GM18498 (cell line): Measurements from ENCODE around the gene FGGY.
"Not testable (repeated sequence)": the region's sequence is repeated elsewhere in the genome, so short reads cannot be mapped to it uniquely, and the experiment has no call there.

ENCODE experiments used
- ATAC-seq: cut with Tn5 transposase; IDR thresholded peaks from one replicate; pipeline ENCODE4 v1.9.1; 2021; ENCODE audit warnings: mild to moderate bottlenecking, moderate library complexity; ENCODE audit not compliant: unreplicated experiment

The FGGY gene

DNA sequence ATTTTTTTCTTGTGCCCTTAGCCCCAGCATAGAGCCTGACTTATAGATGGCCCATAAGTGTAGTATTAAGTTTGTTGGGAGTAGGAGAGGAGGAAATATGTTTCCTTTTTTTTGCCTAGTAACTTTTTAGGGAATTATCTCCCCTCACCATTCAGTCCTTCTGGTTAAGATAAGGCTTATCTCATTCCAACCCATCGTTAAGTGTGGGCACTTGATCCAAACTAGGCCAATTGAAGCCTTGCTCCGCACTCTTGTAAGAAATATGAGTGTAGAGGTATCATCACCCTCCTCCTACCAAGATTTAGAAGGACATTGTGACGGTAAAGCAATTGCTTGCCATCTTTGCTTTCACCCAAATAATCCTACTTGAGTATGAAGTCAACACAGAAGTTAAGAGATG lies 8.8 kb upstream of the FGGY start:
- ATAC-seq, result no peak

DNA sequence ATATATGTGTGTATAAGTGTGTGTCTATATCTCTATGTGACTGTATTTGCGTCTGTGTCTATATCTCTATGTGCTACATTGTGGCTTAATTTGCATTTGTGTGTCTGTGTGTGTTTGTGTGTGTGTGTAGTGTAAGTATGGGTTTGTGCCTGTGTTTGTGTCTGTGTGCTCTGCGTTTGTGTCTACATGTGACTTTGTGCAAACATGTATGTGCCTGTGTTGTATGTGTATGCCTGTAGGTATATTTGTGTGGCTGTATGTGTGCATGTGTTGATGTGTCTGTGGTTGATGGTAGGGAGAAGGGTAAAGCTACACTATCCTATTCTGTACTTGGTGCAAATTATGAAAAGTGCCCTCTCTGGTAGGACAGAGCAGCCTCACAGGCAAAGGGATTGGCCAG lies 7.3 kb upstream of the FGGY start:
- ATAC-seq, result no peak

- peak; percentile 86 for ATAC-seq
Observed at GRCh38 chr1:59290193-59290949, 6.5 kb upstream of the FGGY start.

GRCh38 chr1:59291561-59291960 lies 5.3 kb upstream of the FGGY start:
- no peak for ATAC-seq

DNA sequence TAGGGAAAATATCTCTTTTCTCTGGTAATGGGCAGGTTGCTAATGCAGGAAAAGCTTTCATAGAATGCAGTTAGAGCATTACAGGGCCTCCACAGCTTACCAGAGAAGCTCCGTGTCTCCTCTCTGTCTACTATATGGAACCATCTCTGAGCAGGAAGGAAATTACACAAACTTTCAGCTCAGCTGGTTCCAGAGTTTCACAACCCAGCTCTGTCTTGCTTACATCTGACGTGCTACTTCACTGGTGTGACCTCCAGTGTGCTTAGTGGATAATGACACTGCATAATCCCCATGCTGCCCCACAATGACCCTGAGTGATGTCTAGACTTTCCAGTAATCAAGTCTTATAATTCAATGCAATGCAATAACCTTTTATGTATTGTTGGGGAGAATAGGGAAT lies 4.3 kb upstream of the FGGY start:
- no peak for ATAC-seq

DNA sequence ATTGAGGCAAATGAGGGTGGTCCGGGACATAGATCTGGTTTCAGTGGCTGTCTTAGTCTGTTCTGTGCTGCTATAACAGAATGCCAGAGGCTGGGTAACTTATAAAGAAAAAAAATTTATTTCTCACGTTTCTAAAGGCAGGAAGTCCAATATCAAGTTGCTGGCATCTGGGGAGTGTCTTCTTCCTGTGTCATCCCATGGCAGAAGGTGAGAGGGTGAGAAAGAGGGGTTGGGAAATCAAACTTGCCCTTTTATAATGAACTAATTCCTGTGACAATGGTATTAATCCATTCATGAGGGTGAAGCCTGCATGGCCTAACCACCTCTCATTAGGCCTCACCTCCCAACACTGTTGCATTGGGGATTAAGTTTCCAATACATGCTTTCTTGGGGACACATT lies 3.7 kb upstream of the FGGY start:
- ATAC-seq, result no peak

DNA sequence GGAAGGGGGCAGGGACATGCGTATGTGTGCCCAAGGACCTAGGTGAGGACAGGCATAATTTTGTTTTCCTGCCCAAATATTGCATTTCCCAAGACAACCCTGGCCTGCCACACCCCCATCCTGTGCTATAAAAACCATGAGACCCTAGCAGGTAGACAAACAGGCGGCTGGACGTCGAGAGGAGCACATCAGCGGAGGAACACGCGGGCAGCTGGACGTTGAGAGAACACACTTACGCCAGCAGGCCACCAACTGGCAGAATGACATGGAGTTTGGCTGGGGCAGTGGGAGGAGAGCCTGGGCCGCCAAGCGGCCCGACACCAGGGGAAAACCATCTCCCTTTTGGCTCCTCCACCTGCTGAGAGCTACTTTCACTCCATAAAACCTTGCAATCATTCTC lies 3.0 kb upstream of the FGGY start:
- no peak for ATAC-seq

DNA sequence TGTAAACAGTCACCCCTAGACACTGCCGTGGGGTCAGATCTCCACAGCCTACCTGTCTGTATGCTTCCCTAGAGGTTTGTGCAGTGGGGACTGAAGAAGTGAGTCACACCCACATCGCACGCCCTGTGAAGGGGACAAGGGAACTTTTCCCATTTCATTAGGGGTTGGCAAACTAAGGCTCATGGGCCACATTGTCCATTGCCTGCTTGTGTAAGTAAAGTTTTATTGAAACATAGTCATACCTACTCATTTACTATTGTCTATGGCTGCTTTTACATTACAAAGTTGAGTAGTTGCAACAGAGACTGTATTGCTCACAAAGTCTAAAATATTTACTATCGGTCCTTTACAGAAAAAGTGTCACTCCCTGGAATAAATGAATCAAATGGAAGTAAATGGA lies 2.5 kb upstream of the FGGY start:
- ATAC-seq, result no peak

- ATAC-seq, result no peak
Observed at GRCh38 chr1:59295618-59296017, 1.3 kb upstream of the FGGY start.

- ATAC-seq, result no peak
Observed at GRCh38 chr1:59298026-59298583, 1.2 kb downstream of the FGGY start.

GRCh38 chr1:59298710-59299346 lies 1.9 kb downstream of the FGGY start:
- no peak for ATAC-seq

GRCh38 chr1:59299670-59300069 lies 2.8 kb downstream of the FGGY start:
- ATAC-seq, result not testable (repeated sequence)

- no peak for ATAC-seq
Observed at GRCh38 chr1:59302297-59302696, 5.4 kb downstream of the FGGY start.

GRCh38 chr1:59302871-59303270 lies 6.0 kb downstream of the FGGY start:
- ATAC-seq, result no peak

DNA sequence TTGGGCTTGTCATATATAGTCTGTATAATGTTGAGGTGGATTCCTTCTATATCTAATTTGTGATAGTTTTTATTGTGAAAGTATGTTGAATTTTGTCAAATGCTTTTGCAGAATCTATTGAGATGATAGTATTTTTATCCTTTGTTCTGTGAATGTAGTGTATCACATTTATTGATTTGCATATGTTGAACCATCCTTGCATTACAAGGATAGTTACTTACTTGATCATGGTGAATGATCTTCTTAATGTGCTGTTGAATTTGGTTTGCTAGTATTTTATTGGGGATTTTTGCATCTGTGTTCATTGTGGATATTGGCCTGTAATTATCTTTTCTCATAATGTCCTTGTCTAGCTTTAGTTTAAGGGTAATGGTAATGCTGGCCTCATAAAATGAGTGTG lies 8.3 kb downstream of the FGGY start:
- no peak for ATAC-seq

- ATAC-seq, result no peak
Observed at GRCh38 chr1:59307591-59307990, 10.7 kb downstream of the FGGY start.

DNA sequence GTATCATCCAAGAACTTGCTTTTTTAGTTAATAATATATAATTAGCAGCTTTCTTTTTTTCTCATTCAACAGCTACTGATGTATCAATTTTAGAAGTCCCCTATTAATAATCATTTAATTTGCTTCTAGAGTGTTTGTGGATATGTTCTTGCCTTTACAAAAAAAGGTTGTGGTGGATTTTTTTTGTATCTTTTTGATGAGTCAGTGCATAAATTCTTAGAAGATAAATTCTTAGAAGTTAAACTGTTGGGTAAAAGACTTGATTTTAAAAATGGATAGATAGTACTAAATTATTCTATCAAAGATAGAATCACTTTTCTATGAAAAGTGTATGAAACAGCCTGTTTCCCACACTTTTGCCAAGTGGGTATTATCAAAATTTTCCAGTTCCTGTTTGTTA lies 11.9 kb downstream of the FGGY start:
- ATAC-seq, result no peak

DNA sequence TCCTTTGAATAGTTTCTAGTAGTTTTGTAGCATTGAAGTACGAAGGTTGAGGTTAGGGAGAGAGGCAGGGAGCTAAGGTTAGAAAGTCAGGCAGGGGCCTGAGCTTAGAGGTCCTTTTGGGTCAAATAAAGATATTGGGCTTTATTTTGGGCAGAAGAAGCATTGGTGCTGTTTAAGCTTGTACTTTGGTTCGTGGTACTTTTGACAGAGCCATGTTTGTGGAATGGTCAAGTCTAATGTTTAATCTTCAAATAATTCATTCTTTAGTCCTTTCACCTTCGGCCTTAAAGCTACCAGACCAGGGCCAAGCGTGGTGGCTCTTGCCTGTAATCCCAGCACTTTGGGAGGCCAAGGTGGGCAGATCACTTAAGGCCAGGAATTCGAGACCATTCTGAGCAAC lies 12.5 kb downstream of the FGGY start:
- ATAC-seq, result no peak

GRCh38 chr1:59309795-59310548 lies 13.1 kb downstream of the FGGY start:
- ATAC-seq, result no peak

GRCh38 chr1:59310549-59311250 lies 13.8 kb downstream of the FGGY start:
- no peak for ATAC-seq
